Naive thymus-derived CD8-positive, alpha-beta T cell (primary cell): Measurements from ENCODE around the gene GATB. TPM values are rescaled to one million over a fixed set of nuclear protein-coding genes. Genes with fewer than 3 reads are reported as not detected.
A peak's percentile ranks its signal among the peaks of the same experiment; 100 is the strongest.
"Not testable (repeated sequence)": the region's sequence is repeated elsewhere in the genome, so short reads cannot be mapped to it uniquely, and the experiment has no call there.

Experiments used
- ATAC-seq, 2 donors: fragments of 150-1000 bp; cut with Tn5 transposase in 1 of 2; sonication (Bioruptor Pico), chemical (Tn5 transposase) in 1 of 2; 1 replicate in 1 of 2; 2 replicates in 1 of 2; pipeline ENCODE4 v1.10.0; 2021; ENCODE audit warnings: mild to moderate bottlenecking in 2 of 2, moderate library complexity in 2 of 2
- POLR2A ChIA-PET: fragments of 350-600 bp; sonication (Branson Sonifier 250); formaldehyde crosslinking; loops from one replicate; lab custom pipeline; 2021; ENCODE audit warnings: antibody characterized with exemption; lab: Charles Lee
- DNase-seq, 10 donors: peaks; one replicate each; pipeline versions ENCODE4 v3.0.0 to v3.0.0-alpha.2; 2020 to 2022
- H3K27ac Mint-ChIP-seq, 10 donors: one replicate each; pipeline ENCODE4 v1.8.0; 2020 to 2022; ENCODE audit warnings: mild to moderate bottlenecking in 10 of 10, mixed read lengths in 10 of 10, moderate library complexity in 4 of 10, inconsistent platforms in 1 of 10
- H3K27me3 Mint-ChIP-seq, 5 donors: one replicate each; pipeline ENCODE4 v1.8.0; 2021 to 2022; ENCODE audit warnings: mixed read lengths in 5 of 5
- H3K36me3 Mint-ChIP-seq, 3 donors: one replicate each; pipeline ENCODE4 v1.8.0; 2020 to 2022; ENCODE audit warnings: mixed read lengths in 3 of 3, mild to moderate bottlenecking in 2 of 3, inconsistent platforms in 1 of 3
- H3K4me1 Mint-ChIP-seq, 4 donors: one replicate each; pipeline ENCODE4 v1.8.0; 2021 to 2022; ENCODE audit warnings: mixed read lengths in 4 of 4
- H3K4me3 Mint-ChIP-seq, 10 donors: one replicate each; pipeline ENCODE4 v1.8.0; 2020 to 2022; ENCODE audit warnings: mild to moderate bottlenecking in 10 of 10, mixed read lengths in 10 of 10, moderate library complexity in 6 of 10, inconsistent platforms in 1 of 10
- H3K9me3 Mint-ChIP-seq, 9 donors: one replicate each; pipeline ENCODE4 v1.8.0; 2020 to 2022; ENCODE audit warnings: mixed read lengths in 9 of 9, mild to moderate bottlenecking in 3 of 9, inconsistent platforms in 1 of 9, moderate library complexity in 1 of 9
- polyA plus RNA-seq, 3 donors: library from polyadenylated mRNA; unstranded; fragments of 300-500 nt; fragmentation: Illumina TruSeq; gene quantifications; one replicate each; pipeline ENCODE4 v1.2.3, GENCODE V29; 2021
- total RNA-seq, 8 experiments: library from RNA in 2 of 8; stranded (reverse) in 2 of 8; gene quantifications; one replicate each; pipeline ENCODE4 v1.2.3 and lab custom pipeline; 2021 to 2026

Gene GATB
- total and polyA plus RNA-seq, 5 experiments from 2014 or later = 8.9 to 16.3 (median 13.5) TPM

GRCh38 chr4:151745481-151746231 lies 15.2 kb downstream of the GATB start:
- POLR2A ChIA-PET = no interaction called here
- ATAC-seq = no peak
- no peaks in the 10 kb centered on the region for H3K9me3 Mint-ChIP-seq

GRCh38 chr4:151744614-151745013 lies 16.2 kb downstream of the GATB start:
- ATAC-seq (no peak), DNase-seq (no peak)
- Mint-ChIP-seq H3K27me3 (no peaks in the 10 kb centered on the region), H3K4me1 (peaks cover 0 to 4% (median 0%) of the 10 kb centered on the region in 4 donors), H3K4me3 (no peak overlapping the region), H3K36me3 (peaks cover 13 to 41% (median 35%) of the 10 kb centered on the region in 3 donors), H3K27ac (no peak overlapping the region), H3K9me3 (no peaks in the 10 kb centered on the region)
- POLR2A ChIA-PET = no interaction called here

More at GRCh38 chr4:151745481-151746231, 15.2 kb downstream of the GATB start:
- Mint-ChIP-seq H3K27ac (no peak overlapping the region), H3K27me3 (no peaks in the 10 kb centered on the region), H3K4me3 (no peak overlapping the region), H3K4me1 (peaks cover 0 to 4% (median 0%) of the 10 kb centered on the region in 4 donors), H3K36me3 (peaks cover 6 to 44% (median 32%) of the 10 kb centered on the region in 3 donors)
- no peak for DNase-seq

- POLR2A ChIA-PET = no interaction called here
- Mint-ChIP-seq H3K27ac (no peak overlapping the region), H3K27me3 (no peaks in the 10 kb centered on the region), H3K36me3 (peaks cover 19 to 45% (median 38%) of the 10 kb centered on the region in 3 donors), H3K4me1 (peaks cover 0 to 4% (median 0%) of the 10 kb centered on the region in 4 donors), H3K9me3 (peaks cover 0 to 2% (median 0%) of the 10 kb centered on the region in 9 donors), H3K4me3 (no peak overlapping the region)
- DNase-seq (no peak), ATAC-seq (no peak)
Measured at GRCh38 chr4:151743894-151744293, 16.9 kb downstream of the GATB start.

- Mint-ChIP-seq H3K4me1 (peaks cover 0 to 4% (median 0%) of the 10 kb centered on the region in 4 donors), H3K27ac (no peak overlapping the region), H3K36me3 (peaks cover 24 to 47% (median 43%) of the 10 kb centered on the region in 3 donors), H3K27me3 (no peaks in the 10 kb centered on the region), H3K9me3 (peaks cover 0 to 8% (median 0%) of the 10 kb centered on the region in 9 donors), H3K4me3 (no peak overlapping the region)
- ATAC-seq = no peak
- POLR2A ChIA-PET = no interaction called here
- no peak for DNase-seq
Measured at GRCh38 chr4:151743128-151743854, 17.5 kb downstream of the GATB start.

- ATAC-seq (no peak), DNase-seq (no peak)
- Mint-ChIP-seq H3K27ac (no peak overlapping the region), H3K27me3 (no peaks in the 10 kb centered on the region), H3K4me3 (no peak overlapping the region), H3K36me3 (peaks cover 49 to 65% (median 56%) of the 10 kb centered on the region in 3 donors), H3K9me3 (peaks cover 0 to 35% (median 15%) of the 10 kb centered on the region in 9 donors), H3K4me1 (peaks cover 0 to 4% (median 0%) of the 10 kb centered on the region in 4 donors)
- POLR2A ChIA-PET = no interaction called here
Measured at GRCh38 chr4:151738720-151739517, 21.9 kb downstream of the GATB start.

- POLR2A ChIA-PET, H3K27me3 Mint-ChIP-seq, ATAC-seq, DNase-seq, H3K4me1 Mint-ChIP-seq, H3K4me3 Mint-ChIP-seq, H3K27ac Mint-ChIP-seq: not testable (repeated sequence)
- Mint-ChIP-seq H3K9me3 (peaks cover 0 to 35% (median 15%) of the 10 kb centered on the region in 9 donors), H3K36me3 (peaks cover 49 to 64% (median 58%) of the 10 kb centered on the region in 3 donors)
Measured at GRCh38 chr4:151736852-151737251, 24.0 kb downstream of the GATB start.

- H3K9me3 Mint-ChIP-seq = peaks cover 0 to 35% (median 15%) of the 10 kb centered on the region in 9 donors
- DNase-seq (no peak), ATAC-seq (no peak)
- H3K4me1 Mint-ChIP-seq = peaks cover 0 to 9% (median 2%) of the 10 kb centered on the region in 4 donors
- H3K27me3 Mint-ChIP-seq = no peaks in the 10 kb centered on the region
- no peak overlapping the region for H3K4me3 Mint-ChIP-seq
- H3K36me3 Mint-ChIP-seq = peaks cover 49 to 59% (median 54%) of the 10 kb centered on the region in 3 donors
- peak overlapping the region in 1 of 10 donors; percentile 14 for H3K27ac Mint-ChIP-seq
- POLR2A ChIA-PET = no interaction called here
Measured at GRCh38 chr4:151736361-151736760, 24.4 kb downstream of the GATB start.

GRCh38 chr4:151731670-151732069 lies 29.1 kb downstream of the GATB start:
- DNase-seq, ATAC-seq, H3K27me3 Mint-ChIP-seq, H3K4me3 Mint-ChIP-seq, H3K27ac Mint-ChIP-seq, POLR2A ChIA-PET: not testable (repeated sequence)
- Mint-ChIP-seq H3K4me1 (peaks cover 1 to 27% (median 16%) of the 10 kb centered on the region in 4 donors), H3K36me3 (peaks cover 18 to 30% (median 28%) of the 10 kb centered on the region in 3 donors), H3K9me3 (peaks cover 0 to 13% (median 5%) of the 10 kb centered on the region in 9 donors)

- POLR2A ChIA-PET = no interaction called here
- Mint-ChIP-seq H3K27me3 (no peaks in the 10 kb centered on the region), H3K36me3 (peaks cover 6 to 25% (median 19%) of the 10 kb centered on the region in 3 donors), H3K27ac (peak overlapping the region in 1 of 10 donors; percentile 8), H3K9me3 (peaks cover 0 to under 1% (median 0%) of the 10 kb centered on the region in 9 donors), H3K4me1 (peaks cover 1 to 30% (median 19%) of the 10 kb centered on the region in 4 donors), H3K4me3 (no peak overlapping the region)
- no peak for DNase-seq
- ATAC-seq = no peak
Measured at GRCh38 chr4:151729731-151730559, 30.9 kb downstream of the GATB start.

- POLR2A ChIA-PET = no interaction called here
- H3K36me3 Mint-ChIP-seq = peaks cover 4 to 15% (median 14%) of the 10 kb centered on the region in 3 donors
- no peaks in the 10 kb centered on the region for H3K27me3 Mint-ChIP-seq
- no peak overlapping the region for H3K4me3 Mint-ChIP-seq
- DNase-seq = no peak
- no peaks in the 10 kb centered on the region for H3K9me3 Mint-ChIP-seq
- no peak for ATAC-seq
- H3K27ac Mint-ChIP-seq = no peak overlapping the region
- H3K4me1 Mint-ChIP-seq = peaks cover 5 to 37% (median 25%) of the 10 kb centered on the region in 4 donors
Measured at GRCh38 chr4:151728679-151729078, 32.1 kb downstream of the GATB start.

- Mint-ChIP-seq H3K4me3 (no peak overlapping the region), H3K9me3 (no peaks in the 10 kb centered on the region), H3K27ac (no peak overlapping the region), H3K36me3 (peaks cover 4 to 17% (median 17%) of the 10 kb centered on the region in 3 donors), H3K27me3 (no peaks in the 10 kb centered on the region), H3K4me1 (peaks cover 3 to 37% (median 24%) of the 10 kb centered on the region in 4 donors)
- no peak for DNase-seq
- ATAC-seq = no peak
- POLR2A ChIA-PET = no interaction called here
Measured at GRCh38 chr4:151728006-151728405, 32.8 kb downstream of the GATB start.
